Measurements from ENCODE around the gene FIBCD1.

- TF ChIP-seq CTCF (conservative IDR thresholded peaks at IDR 0.05; ENCODE audit: low read length) (no peak), EZH2phosphoT487 (IDR thresholded peaks at IDR 0.05; ENCODE audit: borderline replicate concordance, low read depth, low read length) (no peak)
Observed at GRCh38 chr9:130868230-130868629, 70.8 kb downstream of the FIBCD1 start.

Data from OCI-LY7 (cell line).